ENCODE data around the gene ZSWIM6. TPM values are rescaled to one million over a fixed set of nuclear protein-coding genes. Genes with fewer than 3 reads are reported as not detected.

ZSWIM6 gene
- total RNA-seq, 1 donor from 2014 or later, result 7.4 TPM

DNA sequence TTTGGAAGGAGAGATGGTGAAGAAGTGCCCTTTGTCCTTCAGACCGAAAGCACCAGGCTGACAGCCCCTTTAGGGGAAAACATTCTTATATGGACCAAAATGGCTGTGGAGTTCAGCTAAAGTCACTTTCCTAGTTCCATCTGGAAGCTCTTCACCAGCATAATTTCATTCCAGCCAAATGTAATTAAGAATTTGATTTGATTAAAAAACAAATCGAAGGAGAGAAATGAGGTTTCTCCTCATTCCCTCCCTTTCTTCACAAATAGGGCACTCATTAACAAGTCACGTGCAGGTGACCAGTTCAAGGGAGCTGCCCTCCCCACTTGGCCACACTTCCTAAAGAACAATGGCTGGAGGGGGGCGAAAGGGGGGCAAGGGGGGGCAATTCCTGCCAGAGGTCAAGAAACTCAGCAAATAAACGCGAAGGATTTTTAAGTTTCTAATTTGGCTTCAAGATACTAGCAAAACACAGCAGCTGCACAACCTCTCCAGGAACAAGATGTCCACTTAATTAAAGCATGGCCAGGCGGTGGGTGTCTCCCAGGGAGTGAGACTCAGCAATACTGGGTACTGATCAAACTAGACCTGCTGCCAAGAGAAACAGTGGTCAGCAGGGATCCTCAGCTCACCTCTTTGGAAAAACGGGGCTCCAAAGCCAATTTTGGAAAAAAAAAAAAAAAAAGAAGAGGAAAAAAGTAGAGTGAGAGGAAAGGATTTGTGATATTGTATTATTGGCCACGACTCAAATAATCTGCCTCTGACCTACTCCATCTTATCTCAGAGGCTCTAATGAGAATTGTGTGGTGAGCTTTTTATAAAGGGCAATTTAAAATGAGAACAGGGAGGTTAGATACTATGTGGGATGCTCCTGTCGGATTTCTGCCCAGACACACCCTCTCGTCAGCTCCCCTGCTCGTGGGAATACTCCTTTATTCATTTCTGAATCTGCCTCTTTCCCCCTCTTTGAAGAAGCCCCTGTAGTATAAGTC lies 254.3 kb downstream of the ZSWIM6 start:
- no peak overlapping the region for H3K4me3 Mint-ChIP-seq
- intact Hi-C loops (cut with micrococcal nuclease), result no loop called here
- no peaks in the 10 kb centered on the region for H3K27me3 Mint-ChIP-seq
- H3K9me3 Mint-ChIP-seq, result no peaks in the 10 kb centered on the region
- H3K36me3 Mint-ChIP-seq (ENCODE audit: low read depth), result no peaks in the 10 kb centered on the region
- DNase-seq, result no peak
- no peak overlapping the region for H3K27ac Mint-ChIP-seq
- no peaks in the 10 kb centered on the region for H3K4me1 Mint-ChIP-seq

DNA sequence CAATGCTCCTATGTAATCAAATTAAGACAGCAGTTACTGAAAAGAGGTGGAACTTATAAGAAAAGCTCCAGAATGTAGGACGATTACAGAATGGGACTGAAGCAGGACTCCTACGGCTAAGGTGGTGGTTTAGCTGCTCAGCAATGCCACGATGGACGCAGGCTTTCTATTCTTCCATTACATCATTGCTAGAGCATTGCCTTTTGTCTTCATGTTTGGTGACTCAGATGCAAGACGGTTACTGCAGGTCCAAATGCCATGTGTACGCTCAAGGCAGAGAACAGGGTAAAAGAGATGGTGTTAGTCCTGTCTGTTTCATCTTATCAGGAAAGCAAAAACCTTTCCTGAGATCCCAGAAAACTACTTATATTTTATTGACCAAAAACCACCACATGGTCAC lies 255.1 kb downstream of the ZSWIM6 start:
- intact Hi-C loops (cut with micrococcal nuclease), result no loop called here
- Mint-ChIP-seq H3K9me3 (no peaks in the 10 kb centered on the region), H3K36me3 (ENCODE audit: low read depth) (no peaks in the 10 kb centered on the region), H3K4me3 (no peak overlapping the region), H3K27ac (no peak overlapping the region), H3K4me1 (no peaks in the 10 kb centered on the region), H3K27me3 (no peaks in the 10 kb centered on the region)
- no peak for DNase-seq

DNA sequence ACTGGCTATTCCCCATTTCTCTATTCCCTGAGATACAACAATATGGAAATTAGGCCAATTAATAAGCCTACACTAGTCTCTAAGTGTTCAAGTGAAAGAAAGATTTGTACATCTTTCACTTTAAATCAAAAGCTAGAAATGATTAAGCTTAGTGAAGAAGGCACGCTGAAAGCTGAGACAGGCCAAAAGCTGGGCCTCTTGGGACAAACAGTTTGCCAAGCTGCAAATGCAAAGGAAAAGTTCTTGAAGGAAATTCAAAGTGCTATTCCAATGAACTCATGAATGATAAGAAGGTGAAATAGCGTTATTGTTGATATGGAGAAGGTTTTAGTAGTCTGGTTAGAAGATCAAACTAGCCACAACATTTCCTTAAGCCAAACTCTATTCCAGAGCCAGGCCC lies 256.2 kb downstream of the ZSWIM6 start:
- Mint-ChIP-seq H3K27me3 (no peaks in the 10 kb centered on the region), H3K4me1 (no peaks in the 10 kb centered on the region), H3K9me3 (no peaks in the 10 kb centered on the region), H3K4me3 (no peak overlapping the region), H3K27ac (no peak overlapping the region), H3K36me3 (ENCODE audit: low read depth) (no peaks in the 10 kb centered on the region)
- intact Hi-C loops (cut with micrococcal nuclease), result no loop called here
- DNase-seq, result no peak

DNA sequence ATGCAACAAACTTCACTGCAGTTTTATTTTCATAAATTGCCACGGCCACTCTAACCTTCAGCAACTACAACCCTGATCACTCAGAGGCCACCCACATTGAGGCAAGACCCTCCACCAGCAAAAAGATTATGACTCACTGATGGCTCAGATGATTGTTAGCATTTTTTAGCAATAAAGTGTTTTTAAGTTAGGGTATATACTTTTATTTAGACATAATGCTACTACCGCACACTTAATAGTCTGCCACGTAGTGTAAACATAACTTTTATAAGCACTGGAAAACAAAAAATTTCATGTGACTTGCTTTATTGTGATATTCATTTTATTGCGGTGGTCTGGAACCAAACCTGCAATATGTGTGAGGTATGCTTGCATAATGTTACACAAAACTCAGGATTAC lies 257.9 kb downstream of the ZSWIM6 start:
- H3K27ac Mint-ChIP-seq, result no peak overlapping the region
- intact Hi-C loops (cut with micrococcal nuclease), result no loop called here
- no peak overlapping the region for H3K4me3 Mint-ChIP-seq
- no peak for DNase-seq
- no peaks in the 10 kb centered on the region for H3K36me3 Mint-ChIP-seq (ENCODE audit: low read depth)
- no peaks in the 10 kb centered on the region for H3K27me3 Mint-ChIP-seq
- H3K4me1 Mint-ChIP-seq, result no peaks in the 10 kb centered on the region
- H3K9me3 Mint-ChIP-seq, result no peaks in the 10 kb centered on the region

DNA sequence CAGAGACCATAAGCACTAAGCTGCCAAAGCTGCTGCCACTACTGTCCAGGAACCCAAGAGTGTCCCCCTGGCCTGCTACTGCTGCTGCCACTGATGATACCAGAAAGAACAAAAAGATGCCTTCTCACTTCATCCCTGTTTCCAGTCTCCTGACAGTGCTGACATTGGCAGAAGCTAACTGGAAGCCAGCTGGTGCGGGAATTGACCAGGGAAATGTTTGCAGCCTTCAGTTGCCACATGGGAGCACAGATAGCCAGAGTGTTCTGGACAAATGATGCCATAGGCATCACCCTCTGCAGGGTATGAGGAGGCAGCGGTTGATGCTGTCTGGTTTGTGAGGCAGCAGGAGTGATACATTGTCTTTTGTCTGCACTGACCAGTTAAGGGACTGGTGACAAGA lies 258.4 kb downstream of the ZSWIM6 start:
- no peak for DNase-seq
- Mint-ChIP-seq H3K36me3 (ENCODE audit: low read depth) (no peaks in the 10 kb centered on the region), H3K4me3 (no peak overlapping the region), H3K4me1 (no peaks in the 10 kb centered on the region), H3K27ac (no peak overlapping the region), H3K9me3 (no peaks in the 10 kb centered on the region), H3K27me3 (peaks cover 2% of the 10 kb centered on the region)
- intact Hi-C loops (cut with micrococcal nuclease), result no loop called here

DNA sequence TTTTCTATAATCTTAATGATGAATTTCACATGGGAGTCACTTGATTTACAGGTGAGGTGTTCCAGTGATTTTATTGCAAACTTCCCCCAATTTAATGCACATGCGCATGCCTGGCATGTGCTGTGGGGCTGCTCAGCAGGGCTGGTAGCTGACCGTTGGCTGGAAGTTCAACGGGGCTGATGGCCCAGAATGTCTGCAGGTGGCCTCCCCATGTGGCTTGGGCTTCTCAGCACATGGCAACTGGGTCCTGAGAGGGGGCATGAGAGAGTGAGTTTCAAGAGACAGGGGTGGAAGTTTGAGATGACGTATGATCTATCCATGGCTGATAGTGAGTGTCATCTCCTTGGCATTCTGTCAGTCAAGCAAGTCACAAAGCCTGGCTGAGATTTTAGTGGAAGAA lies 259.8 kb downstream of the ZSWIM6 start:
- no peaks in the 10 kb centered on the region for H3K36me3 Mint-ChIP-seq (ENCODE audit: low read depth)
- peaks cover 5% of the 10 kb centered on the region for H3K27me3 Mint-ChIP-seq
- intact Hi-C loops (cut with micrococcal nuclease), result no loop called here
- H3K4me1 Mint-ChIP-seq, result no peaks in the 10 kb centered on the region
- no peak overlapping the region for H3K27ac Mint-ChIP-seq
- no peak overlapping the region for H3K4me3 Mint-ChIP-seq
- no peak for DNase-seq
- no peaks in the 10 kb centered on the region for H3K9me3 Mint-ChIP-seq

DNA sequence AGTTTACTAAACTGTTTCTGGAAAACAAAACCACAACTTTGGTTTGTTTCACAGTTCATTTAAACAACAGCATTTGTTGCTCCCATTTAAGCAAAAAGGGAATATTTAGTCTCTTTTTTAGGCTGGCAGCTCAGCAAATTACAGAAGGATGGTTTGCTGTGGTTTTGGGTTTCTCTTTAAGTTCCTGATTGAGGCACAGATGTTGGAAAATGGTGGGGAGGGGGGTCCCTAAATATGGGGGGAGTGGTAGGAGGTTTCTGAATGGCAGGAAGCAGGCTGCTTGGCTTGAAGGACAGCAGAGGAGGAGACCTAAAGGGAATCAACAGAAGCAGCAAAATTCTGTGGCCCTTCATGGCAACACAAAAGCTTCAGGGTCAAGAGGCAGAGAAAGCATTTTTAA lies 263.4 kb downstream of the ZSWIM6 start:
- Mint-ChIP-seq H3K27ac (no peak overlapping the region), H3K27me3 (peaks cover 14% of the 10 kb centered on the region), H3K9me3 (no peaks in the 10 kb centered on the region), H3K4me3 (no peak overlapping the region), H3K4me1 (peaks cover 2% of the 10 kb centered on the region), H3K36me3 (ENCODE audit: low read depth) (no peaks in the 10 kb centered on the region)
- DNase-seq, result no peak
- intact Hi-C loops (cut with micrococcal nuclease), result no loop called here

Other genes with a start within 250 kb of the ZSWIM6 start
- 82.9 and 92.8 TPM in 2 replicates for gene SMIM15, start 169.8 kb upstream of the ZSWIM6 start, total RNA-seq